WTC11 (cell line): ENCODE measurements around the gene ZNF547. TPM values are rescaled to one million over a fixed set of nuclear protein-coding genes. Genes with fewer than 3 reads are reported as not detected.

ENCODE experiments used
- ATAC-seq: fragments of 200-7000 bp; cut with Tn5 transposase; 2 replicates; pipeline ENCODE4 v1.10.0; 2021; ENCODE audit warnings: mild to moderate bottlenecking, moderate library complexity
- CTCF ChIA-PET: fragments of 300-600 bp; sonication (Branson Sonifier 250); formaldehyde crosslinking; loops from one replicate; lab custom pipeline; 2021; ENCODE audit warnings: antibody characterized with exemption; lab: Charles Lee
- POLR2A ChIA-PET: fragments of 350-600 bp; sonication (Branson Sonifier 250); formaldehyde crosslinking; loops from one replicate; lab custom pipeline; 2021; ENCODE audit warnings: antibody characterized with exemption; lab: Charles Lee
- DNase-seq: peaks from one replicate; pipeline ENCODE4 v3.0.0; 2021; ENCODE audit warnings: low spot score
- H3K27ac Mint-ChIP-seq: 2 replicates; pipeline ENCODE4 v1.8.0; 2021; ENCODE audit warnings: mixed read lengths
- H3K27me3 Mint-ChIP-seq: 2 replicates; pipeline ENCODE4 v1.8.0; 2021; ENCODE audit warnings: low read depth, mild to moderate bottlenecking, moderate library complexity, mixed read lengths
- H3K36me3 Mint-ChIP-seq: 2 replicates; pipeline ENCODE4 v1.8.0; 2021; ENCODE audit warnings: mixed read lengths
- H3K4me1 Mint-ChIP-seq: 2 replicates; pipeline ENCODE4 v1.8.0; 2022; ENCODE audit warnings: mixed read lengths
- H3K4me3 Mint-ChIP-seq: 2 replicates; pipeline ENCODE4 v1.8.0; 2021; ENCODE audit warnings: mild to moderate bottlenecking, moderate library complexity, mixed read lengths
- H3K9me3 Mint-ChIP-seq: 2 replicates; pipeline ENCODE4 v1.8.0; 2021; ENCODE audit warnings: mixed read lengths
- ATF2 ChIP-seq: sonication (generic); formaldehyde crosslinking; IDR thresholded peaks from 2 replicates; pipeline ENCODE4 v1.8.1; 2022; ENCODE audit warnings: low read depth, missing genetic modification reagents, borderline replicate concordance
- CREM ChIP-seq: sonication (generic); formaldehyde crosslinking; IDR thresholded peaks from 2 replicates; pipeline ENCODE4 v1.8.1; 2022; ENCODE audit warnings: mild to moderate bottlenecking, missing genetic modification reagents, moderate library complexity
- ERG ChIP-seq: fragments of 250-450 bp; sonication (Bioruptor Pico); IDR thresholded peaks from 2 replicates; pipeline ENCODE4 v1.8.0; 2021; ENCODE audit warnings: mild to moderate bottlenecking
- FOXK1 ChIP-seq: sonication (generic); formaldehyde crosslinking; IDR thresholded peaks from 2 replicates; pipeline ENCODE4 v1.8.0; 2022; ENCODE audit warnings: mild to moderate bottlenecking, moderate library complexity, missing genetic modification reagents
- GABPB1 ChIP-seq: sonication (generic); formaldehyde crosslinking; IDR thresholded peaks from 2 replicates; pipeline ENCODE4 v1.8.1; 2023; ENCODE audit warnings: mild to moderate bottlenecking, missing genetic modification reagents
- HMGXB4 ChIP-seq: sonication (generic); formaldehyde crosslinking; IDR thresholded peaks from 2 replicates; pipeline ENCODE4 v1.8.1; 2023; ENCODE audit warnings: mild to moderate bottlenecking, moderate library complexity, missing genetic modification reagents
- IRF2 ChIP-seq: sonication (generic); formaldehyde crosslinking; IDR thresholded peaks from 2 replicates; pipeline ENCODE4 v1.8.0; 2022; ENCODE audit warnings: low read depth, missing genetic modification reagents, borderline replicate concordance
- JAZF1 ChIP-seq: fragments of 250-450 bp; sonication (Bioruptor Pico); IDR thresholded peaks from 2 replicates; pipeline ENCODE4 v1.9.0; 2021; ENCODE audit warnings: moderate library complexity, mild to moderate bottlenecking, inconsistent platforms
- KAT7 ChIP-seq: sonication (generic); formaldehyde crosslinking; IDR thresholded peaks from 2 replicates; pipeline ENCODE4 v1.8.1; 2023; ENCODE audit warnings: missing genetic modification reagents, mild to moderate bottlenecking, borderline replicate concordance
- NFATC4 ChIP-seq: fragments of 250-450 bp; sonication (Bioruptor Pico); IDR thresholded peaks from 2 replicates; pipeline ENCODE4 v1.9.0; 2021; ENCODE audit warnings: mild to moderate bottlenecking
- OVOL2 ChIP-seq: fragments of 250-450 bp; sonication (Bioruptor Pico); IDR thresholded peaks from 2 replicates; pipeline ENCODE4 v1.9.0; 2021; ENCODE audit warnings: mild to moderate bottlenecking, borderline replicate concordance
- PRDM15 ChIP-seq: sonication (generic); formaldehyde crosslinking; IDR thresholded peaks from 2 replicates; pipeline ENCODE4 v1.8.0; 2022; ENCODE audit warnings: missing genetic modification reagents
- PRRX2 ChIP-seq: fragments of 250-450 bp; sonication (Bioruptor Pico); IDR thresholded peaks from 2 replicates; pipeline ENCODE4 v1.8.0; 2021; ENCODE audit warnings: mild to moderate bottlenecking
- SMAD3 ChIP-seq: sonication (generic); formaldehyde crosslinking; IDR thresholded peaks from 2 replicates; pipeline ENCODE4 v1.8.0; 2022; ENCODE audit warnings: missing genetic modification reagents, mild to moderate bottlenecking, borderline replicate concordance
- ZNF416 ChIP-seq: fragments of 250-450 bp; sonication (Bioruptor Pico); IDR thresholded peaks from 2 replicates; pipeline ENCODE4 v1.9.0; 2021; ENCODE audit warnings: mild to moderate bottlenecking, inconsistent platforms
- total RNA-seq: library from RNA; stranded (reverse); gene quantifications from 3 replicates; pipeline ENCODE4 v1.2.3, GENCODE V29; 2021
- TF ChIP-seq, protein P1 (sequence below): fragments of 250-450 bp; sonication (Bioruptor Pico); IDR thresholded peaks from 2 replicates; pipeline ENCODE4 v1.9.0; 2021; ENCODE audit warnings: mild to moderate bottlenecking, borderline replicate concordance
- TF ChIP-seq, protein P2 (sequence below): sonication (generic); formaldehyde crosslinking; IDR thresholded peaks from 2 replicates; pipeline ENCODE4 v1.8.0; 2023; ENCODE audit warnings: mild to moderate bottlenecking, missing genetic modification reagents

ZNF547 gene
- total RNA-seq, 1 experiment from 2014 or later: 2.3 TPM

DNA sequence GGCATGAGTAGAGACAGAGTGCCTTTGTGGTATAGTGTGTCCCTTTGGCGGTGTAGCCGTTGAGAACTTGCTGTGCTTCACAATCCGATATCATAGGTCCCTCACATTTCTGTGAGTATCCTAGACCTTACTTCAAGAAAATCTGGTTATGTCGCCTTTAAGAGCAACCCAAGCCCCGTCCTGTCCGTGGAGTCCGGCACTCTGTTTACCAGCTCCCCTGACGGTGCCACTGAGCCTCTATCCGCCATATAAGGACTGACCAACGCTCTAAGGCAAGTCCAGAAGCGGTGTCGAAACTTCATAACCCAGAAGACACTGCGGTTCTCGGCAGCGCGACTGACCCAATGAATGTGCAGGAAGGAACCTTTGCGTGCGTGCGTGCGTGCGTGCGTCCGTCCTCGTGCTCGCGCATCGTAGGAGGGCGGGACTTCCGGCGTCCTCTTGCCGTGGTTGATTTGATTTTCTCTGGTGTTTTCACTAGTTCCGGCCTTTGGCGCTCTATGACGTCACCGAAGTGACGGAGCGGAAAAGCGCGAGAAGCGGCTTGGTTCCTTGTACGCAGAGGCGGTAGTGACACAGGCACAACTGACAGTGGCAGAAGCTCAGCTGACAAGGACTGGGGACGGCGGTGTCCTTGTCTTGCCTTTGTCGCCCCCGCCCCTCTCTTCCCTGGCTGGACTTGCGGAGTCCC, at the start of gene ZNF547, which contains the start of gene TRAPPC2B (continued):
- peak; percentile 87 for TF ChIP-seq PRDM15 (CRISPR knock-in tag)
- no peak for TF ChIP-seq NFATC4 (CRISPR knock-in tag)
- peak; percentile 96 for TF ChIP-seq FOXK1
- no peak for TF ChIP-seq KAT7 (CRISPR knock-in tag)
- TF ChIP-seq, all 79 proteins: peak for 14

DNA sequence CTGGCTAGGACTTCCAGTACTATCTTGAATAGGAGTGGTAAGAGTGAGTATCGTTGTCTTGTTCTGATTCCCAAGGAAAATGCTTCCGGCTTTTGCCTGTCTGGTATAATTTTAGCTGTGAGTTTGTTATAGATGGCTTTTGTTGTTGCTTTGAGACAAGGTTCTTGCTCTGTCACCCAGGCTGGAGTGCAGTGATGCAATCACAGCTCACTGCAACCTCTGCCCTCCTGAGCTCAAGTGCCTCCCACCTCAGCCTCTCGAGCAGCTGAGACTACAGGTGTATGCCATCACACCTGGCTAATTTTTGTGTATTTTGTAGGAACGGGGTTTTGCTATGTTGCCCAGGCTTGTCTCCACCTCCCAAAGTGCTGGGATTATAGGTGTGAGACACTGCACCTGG, 49.2 kb upstream of the ZNF547 start:
- CTCF ChIA-PET: no interaction called here

GRCh38 chr19:57317503-57317902, 45.8 kb upstream of the ZNF547 start:
- H3K9me3 Mint-ChIP-seq: no peaks in the 10 kb centered on the region
- peak; percentile 15; the same call in 1 of the 2 replicates for ATAC-seq
- H3K4me3 Mint-ChIP-seq: peak overlapping the region; percentile 15
- H3K4me1 Mint-ChIP-seq: peaks cover 18% of the 10 kb centered on the region
- no peaks in the 10 kb centered on the region for H3K36me3 Mint-ChIP-seq
- ChIA-PET CTCF (interaction anchor here (0.5 to 1.8 kb wide), 4 partner anchors 15 to 1251 kb away, joined by 3 to 11 read pairs (median 4); no protein-coding TSS in a partner anchor), POLR2A (interaction anchor here (0.7 to 1.1 kb wide), 2 partner anchors 15 to 27 kb away, joined by 3 to 10 read pairs; no protein-coding TSS in a partner anchor)
- no peak overlapping the region for H3K27ac Mint-ChIP-seq
- DNase-seq: peak; percentile 48
- peaks cover 43% of the 10 kb centered on the region for H3K27me3 Mint-ChIP-seq
- TF ChIP-seq ATF2 (CRISPR knock-in tag) (no peak), PRRX2 (no peak), JAZF1 (CRISPR knock-in tag) (no peak), CREM (CRISPR knock-in tag) (no peak), OVOL2 (CRISPR knock-in tag) (no peak), HMGXB4 (CRISPR knock-in tag) (no peak), IRF2 (CRISPR knock-in tag) (no peak)
- TF ChIP-seq, protein P1, sequence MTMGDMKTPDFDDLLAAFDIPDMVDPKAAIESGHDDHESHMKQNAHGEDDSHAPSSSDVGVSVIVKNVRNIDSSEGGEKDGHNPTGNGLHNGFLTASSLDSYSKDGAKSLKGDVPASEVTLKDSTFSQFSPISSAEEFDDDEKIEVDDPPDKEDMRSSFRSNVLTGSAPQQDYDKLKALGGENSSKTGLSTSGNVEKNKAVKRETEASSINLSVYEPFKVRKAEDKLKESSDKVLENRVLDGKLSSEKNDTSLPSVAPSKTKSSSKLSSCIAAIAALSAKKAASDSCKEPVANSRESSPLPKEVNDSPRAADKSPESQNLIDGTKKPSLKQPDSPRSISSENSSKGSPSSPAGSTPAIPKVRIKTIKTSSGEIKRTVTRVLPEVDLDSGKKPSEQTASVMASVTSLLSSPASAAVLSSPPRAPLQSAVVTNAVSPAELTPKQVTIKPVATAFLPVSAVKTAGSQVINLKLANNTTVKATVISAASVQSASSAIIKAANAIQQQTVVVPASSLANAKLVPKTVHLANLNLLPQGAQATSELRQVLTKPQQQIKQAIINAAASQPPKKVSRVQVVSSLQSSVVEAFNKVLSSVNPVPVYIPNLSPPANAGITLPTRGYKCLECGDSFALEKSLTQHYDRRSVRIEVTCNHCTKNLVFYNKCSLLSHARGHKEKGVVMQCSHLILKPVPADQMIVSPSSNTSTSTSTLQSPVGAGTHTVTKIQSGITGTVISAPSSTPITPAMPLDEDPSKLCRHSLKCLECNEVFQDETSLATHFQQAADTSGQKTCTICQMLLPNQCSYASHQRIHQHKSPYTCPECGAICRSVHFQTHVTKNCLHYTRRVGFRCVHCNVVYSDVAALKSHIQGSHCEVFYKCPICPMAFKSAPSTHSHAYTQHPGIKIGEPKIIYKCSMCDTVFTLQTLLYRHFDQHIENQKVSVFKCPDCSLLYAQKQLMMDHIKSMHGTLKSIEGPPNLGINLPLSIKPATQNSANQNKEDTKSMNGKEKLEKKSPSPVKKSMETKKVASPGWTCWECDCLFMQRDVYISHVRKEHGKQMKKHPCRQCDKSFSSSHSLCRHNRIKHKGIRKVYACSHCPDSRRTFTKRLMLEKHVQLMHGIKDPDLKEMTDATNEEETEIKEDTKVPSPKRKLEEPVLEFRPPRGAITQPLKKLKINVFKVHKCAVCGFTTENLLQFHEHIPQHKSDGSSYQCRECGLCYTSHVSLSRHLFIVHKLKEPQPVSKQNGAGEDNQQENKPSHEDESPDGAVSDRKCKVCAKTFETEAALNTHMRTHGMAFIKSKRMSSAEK (CRISPR knock-in tag): no peak
- TF ChIP-seq, protein P2, sequence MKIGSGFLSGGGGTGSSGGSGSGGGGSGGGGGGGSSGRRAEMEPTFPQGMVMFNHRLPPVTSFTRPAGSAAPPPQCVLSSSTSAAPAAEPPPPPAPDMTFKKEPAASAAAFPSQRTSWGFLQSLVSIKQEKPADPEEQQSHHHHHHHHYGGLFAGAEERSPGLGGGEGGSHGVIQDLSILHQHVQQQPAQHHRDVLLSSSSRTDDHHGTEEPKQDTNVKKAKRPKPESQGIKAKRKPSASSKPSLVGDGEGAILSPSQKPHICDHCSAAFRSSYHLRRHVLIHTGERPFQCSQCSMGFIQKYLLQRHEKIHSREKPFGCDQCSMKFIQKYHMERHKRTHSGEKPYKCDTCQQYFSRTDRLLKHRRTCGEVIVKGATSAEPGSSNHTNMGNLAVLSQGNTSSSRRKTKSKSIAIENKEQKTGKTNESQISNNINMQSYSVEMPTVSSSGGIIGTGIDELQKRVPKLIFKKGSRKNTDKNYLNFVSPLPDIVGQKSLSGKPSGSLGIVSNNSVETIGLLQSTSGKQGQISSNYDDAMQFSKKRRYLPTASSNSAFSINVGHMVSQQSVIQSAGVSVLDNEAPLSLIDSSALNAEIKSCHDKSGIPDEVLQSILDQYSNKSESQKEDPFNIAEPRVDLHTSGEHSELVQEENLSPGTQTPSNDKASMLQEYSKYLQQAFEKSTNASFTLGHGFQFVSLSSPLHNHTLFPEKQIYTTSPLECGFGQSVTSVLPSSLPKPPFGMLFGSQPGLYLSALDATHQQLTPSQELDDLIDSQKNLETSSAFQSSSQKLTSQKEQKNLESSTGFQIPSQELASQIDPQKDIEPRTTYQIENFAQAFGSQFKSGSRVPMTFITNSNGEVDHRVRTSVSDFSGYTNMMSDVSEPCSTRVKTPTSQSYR: no peak

More for the DNA sequence above, 49.2 kb upstream of the ZNF547 start:
- Mint-ChIP-seq H3K27ac (no peak overlapping the region), H3K9me3 (no peaks in the 10 kb centered on the region), H3K36me3 (no peaks in the 10 kb centered on the region), H3K4me3 (no peak overlapping the region), H3K27me3 (peaks cover 54% of the 10 kb centered on the region), H3K4me1 (no peaks in the 10 kb centered on the region)
- DNase-seq: no peak
- POLR2A ChIA-PET: no interaction called here
- ATAC-seq: no peak
- TF ChIP-seq SMAD3 (CRISPR knock-in tag) (no peak), GABPB1 (CRISPR knock-in tag) (peak; percentile 76), ZNF416 (CRISPR knock-in tag) (no peak), ERG (CRISPR knock-in tag) (no peak)
